ENCODE results near the gene CCNI2.

CCNI2 gene

GRCh38 chr5:132770476-132771159 lies 23.4 kb downstream of the CCNI2 start:
- no peaks in the 10 kb centered on the region for H3K36me3 ChIP-seq (replicated peaks in 1 of 2; ENCODE audit: control insufficient read depth in 2 of 2, insufficient read depth in 2 of 2, low read length in 2 of 2)
- no CpG with 5 or more reads among the region's 8 CpGs for WGBS, 2 donors (ENCODE audit: extremely low coverage in 2 of 2, insufficient read length in 2 of 2, insufficient replicate concordance in 1 of 2)

GRCh38 chr5:132771503-132771998 lies 24.3 kb downstream of the CCNI2 start:
- H2AFZ ChIP-seq (ENCODE audit: low read length): no peak overlapping the region
- peaks cover 22% of the 10 kb centered on the region for H3K79me1 ChIP-seq (ENCODE audit: low read depth, low read length)
- no peak overlapping the region for H2AK5ac ChIP-seq (ENCODE audit: low read depth, low read length)
- peak overlapping the region; percentile 21 for H3K18ac ChIP-seq (ENCODE audit: low read length)
- peaks cover 3 to 30% of the 10 kb centered on the region in 2 donors for H3K4me1 ChIP-seq (ENCODE audit: control insufficient read depth in 2 of 2, insufficient read depth in 1 of 2, low read depth in 1 of 2, low read length in 2 of 2)
- H3K14ac ChIP-seq (ENCODE audit: low read length): no peak overlapping the region
- H3K23ac ChIP-seq (ENCODE audit: low read depth, low read length, poor library complexity): no peak overlapping the region
- H2BK120ac ChIP-seq (ENCODE audit: low read depth, low read length): no peak overlapping the region
- no peak for DNase-seq (ENCODE audit: low spot score)
- WGBS, 2 donors (ENCODE audit: extremely low coverage in 2 of 2, insufficient read length in 2 of 2, insufficient replicate concordance in 1 of 2): no CpG with 5 or more reads among the region's 8 CpGs
- no peak overlapping the region for H4K91ac ChIP-seq (ENCODE audit: low read depth, low read length, poor library complexity)
- H3K4ac ChIP-seq (ENCODE audit: low read length): no peak overlapping the region
- H4K8ac ChIP-seq (ENCODE audit: low read depth, low read length): no peak overlapping the region
- no peak overlapping the region for H2BK15ac ChIP-seq (ENCODE audit: low read length)
- H3K9ac ChIP-seq (ENCODE audit: low read depth, low read length, poor library complexity): no peak overlapping the region
- no peaks in the 10 kb centered on the region for H3K9me3 ChIP-seq (replicated peaks in 1 of 2; ENCODE audit: control insufficient read depth in 2 of 2, insufficient read depth in 1 of 2, low read depth in 1 of 2, low read length in 2 of 2)
- peak overlapping the region; percentile 57 for H3K27ac ChIP-seq (replicated peaks; ENCODE audit: low read length)
- H3K4me3 ChIP-seq (ENCODE audit: low read length in 2 of 2): no peak overlapping the region
- H3K27me3 ChIP-seq (ENCODE audit: control insufficient read depth in 3 of 3, insufficient read depth in 3 of 3, low read depth in 1 of 3, low read length in 3 of 3): no peaks in the 10 kb centered on the region
- no peak overlapping the region for H2BK12ac ChIP-seq (ENCODE audit: low read length)
- no peaks in the 10 kb centered on the region for H3K36me3 ChIP-seq (replicated peaks in 1 of 2; ENCODE audit: control insufficient read depth in 2 of 2, insufficient read depth in 2 of 2, low read length in 2 of 2)
- no peak overlapping the region for H3K4me2 ChIP-seq (ENCODE audit: insufficient read depth, low read length, poor library complexity, severe bottlenecking)
- no peak overlapping the region for H2BK5ac ChIP-seq (ENCODE audit: low read length)

More at GRCh38 chr5:132770476-132771159, 23.4 kb downstream of the CCNI2 start:
- Histone ChIP-seq H3K4me1 (ENCODE audit: control insufficient read depth in 2 of 2, insufficient read depth in 1 of 2, low read depth in 1 of 2, low read length in 2 of 2) (peaks cover 2 to 26% of the 10 kb centered on the region in 2 donors), H4K91ac (ENCODE audit: low read depth, low read length, poor library complexity) (no peak overlapping the region), H3K14ac (ENCODE audit: low read length) (peak overlapping the region; percentile 17), H2AFZ (ENCODE audit: low read length) (no peak overlapping the region), H2BK120ac (ENCODE audit: low read depth, low read length) (no peak overlapping the region), H3K4ac (ENCODE audit: low read length) (no peak overlapping the region), H3K23ac (ENCODE audit: low read depth, low read length, poor library complexity) (peak overlapping the region; percentile 48), H3K9ac (ENCODE audit: low read depth, low read length, poor library complexity) (no peak overlapping the region), H3K27me3 (ENCODE audit: control insufficient read depth in 3 of 3, insufficient read depth in 3 of 3, low read depth in 1 of 3, low read length in 3 of 3) (no peaks in the 10 kb centered on the region), H3K4me2 (ENCODE audit: insufficient read depth, low read length, poor library complexity, severe bottlenecking) (no peak overlapping the region), H2AK5ac (ENCODE audit: low read depth, low read length) (no peak overlapping the region), H3K18ac (ENCODE audit: low read length) (peak overlapping the region; percentile 58), H2BK5ac (ENCODE audit: low read length) (peak overlapping the region; percentile 7), H3K27ac (replicated peaks; ENCODE audit: low read length) (no peak overlapping the region), H3K9me3 (replicated peaks in 1 of 2; ENCODE audit: control insufficient read depth in 2 of 2, insufficient read depth in 1 of 2, low read depth in 1 of 2, low read length in 2 of 2) (no peaks in the 10 kb centered on the region), H4K8ac (ENCODE audit: low read depth, low read length) (no peak overlapping the region), H2BK12ac (ENCODE audit: low read length) (peak overlapping the region; percentile 70), H3K79me1 (ENCODE audit: low read depth, low read length) (peaks cover 22% of the 10 kb centered on the region), H3K4me3 (ENCODE audit: low read length in 2 of 2) (no peak overlapping the region), H2BK15ac (ENCODE audit: low read length) (no peak overlapping the region)
- DNase-seq (ENCODE audit: low spot score): no peak

DNA sequence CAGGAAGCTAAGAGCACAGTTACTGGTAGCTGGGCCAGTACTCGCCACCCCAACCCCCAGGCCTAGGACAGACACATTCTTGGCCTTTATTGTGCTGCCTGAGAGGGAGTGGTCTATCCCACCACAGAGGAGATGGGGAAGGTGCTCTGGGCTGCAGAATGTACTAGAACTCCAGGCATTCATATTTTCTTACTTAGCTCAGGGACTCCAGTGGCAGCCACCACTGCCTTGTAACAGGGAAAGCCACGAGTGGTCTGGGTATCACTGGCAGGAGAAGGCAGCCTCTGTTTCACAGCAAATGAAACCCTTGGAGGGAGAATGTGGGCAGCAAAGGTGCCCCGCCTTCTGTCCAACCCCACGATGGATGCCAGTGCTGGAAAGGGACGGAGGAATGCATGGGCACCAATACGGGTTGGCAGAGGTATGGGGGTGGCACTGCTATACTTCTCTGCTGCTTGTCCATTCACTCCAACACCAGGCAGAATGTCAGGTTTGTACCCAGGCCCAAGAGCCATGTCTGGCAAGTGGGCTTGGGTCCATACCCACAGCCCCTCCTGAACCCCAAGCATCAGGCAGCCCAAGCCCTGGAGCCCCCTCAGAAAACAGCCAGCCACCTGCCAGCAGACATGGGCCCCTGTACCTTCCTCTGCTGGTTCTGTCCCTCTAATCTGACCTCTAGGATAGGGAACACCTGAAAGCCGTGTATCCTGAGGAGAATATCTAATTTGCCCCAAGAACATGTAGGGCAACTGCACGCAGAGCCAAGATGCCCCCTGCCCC lies 25.3 kb downstream of the CCNI2 start:
- Histone ChIP-seq H3K36me3 (replicated peaks in 1 of 2; ENCODE audit: control insufficient read depth in 2 of 2, insufficient read depth in 2 of 2, low read length in 2 of 2) (no peaks in the 10 kb centered on the region), H2BK15ac (ENCODE audit: low read length) (peak overlapping the region; percentile 55), H3K9ac (ENCODE audit: low read depth, low read length, poor library complexity) (no peak overlapping the region), H4K8ac (ENCODE audit: low read depth, low read length) (no peak overlapping the region), H2BK5ac (ENCODE audit: low read length) (no peak overlapping the region), H3K27me3 (ENCODE audit: control insufficient read depth in 3 of 3, insufficient read depth in 3 of 3, low read depth in 1 of 3, low read length in 3 of 3) (peaks cover 0 to 2% (median under 1%) of the 10 kb centered on the region in 3 experiments), H3K4me1 (ENCODE audit: control insufficient read depth in 2 of 2, insufficient read depth in 1 of 2, low read depth in 1 of 2, low read length in 2 of 2) (peaks cover 3 to 30% of the 10 kb centered on the region in 2 donors), H3K23ac (ENCODE audit: low read depth, low read length, poor library complexity) (no peak overlapping the region), H3K4me3 (ENCODE audit: low read length in 2 of 2) (no peak overlapping the region), H3K79me1 (ENCODE audit: low read depth, low read length) (peaks cover 21% of the 10 kb centered on the region), H3K14ac (ENCODE audit: low read length) (no peak overlapping the region), H2AFZ (ENCODE audit: low read length) (no peak overlapping the region), H3K9me3 (replicated peaks in 1 of 2; ENCODE audit: control insufficient read depth in 2 of 2, insufficient read depth in 1 of 2, low read depth in 1 of 2, low read length in 2 of 2) (no peaks in the 10 kb centered on the region), H2AK5ac (ENCODE audit: low read depth, low read length) (peak overlapping the region; percentile 36), H3K27ac (replicated peaks; ENCODE audit: low read length) (no peak overlapping the region), H2BK120ac (ENCODE audit: low read depth, low read length) (no peak overlapping the region), H2BK12ac (ENCODE audit: low read length) (peak overlapping the region; percentile 68), H3K4me2 (ENCODE audit: insufficient read depth, low read length, poor library complexity, severe bottlenecking) (no peak overlapping the region), H3K4ac (ENCODE audit: low read length) (no peak overlapping the region), H4K91ac (ENCODE audit: low read depth, low read length, poor library complexity) (peak overlapping the region; percentile 3), H3K18ac (ENCODE audit: low read length) (peak overlapping the region; percentile 67)
- DNase-seq (ENCODE audit: low spot score): no peak
- WGBS, 2 donors (ENCODE audit: extremely low coverage in 2 of 2, insufficient read length in 2 of 2, insufficient replicate concordance in 1 of 2): no CpG with 5 or more reads among the region's 8 CpGs

DNA sequence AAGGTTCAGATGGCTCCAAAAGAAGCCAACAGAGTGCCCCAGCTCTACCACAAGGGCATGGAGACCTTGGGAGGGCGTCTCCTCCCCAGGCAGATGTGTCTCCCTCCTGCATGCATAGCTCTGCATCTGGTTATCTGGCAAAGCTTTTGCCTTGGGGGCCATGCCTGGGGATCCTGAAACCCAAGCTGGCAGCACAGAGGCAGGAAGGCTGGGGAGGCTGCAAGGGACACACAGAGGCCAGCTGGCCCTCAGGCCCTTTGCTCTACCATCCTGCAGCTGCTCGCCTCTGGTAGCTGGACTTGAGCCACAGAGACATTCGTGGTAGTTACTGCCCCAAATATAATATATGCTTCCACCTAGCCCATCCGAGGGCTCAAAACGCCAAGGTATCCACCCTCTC lies 25.9 kb downstream of the CCNI2 start:
- DNase-seq (ENCODE audit: low spot score): no peak
- Histone ChIP-seq H3K27ac (replicated peaks; ENCODE audit: low read length) (no peak overlapping the region), H3K79me1 (ENCODE audit: low read depth, low read length) (peaks cover 19% of the 10 kb centered on the region), H3K4me1 (ENCODE audit: control insufficient read depth in 2 of 2, insufficient read depth in 1 of 2, low read depth in 1 of 2, low read length in 2 of 2) (peaks cover 3 to 30% of the 10 kb centered on the region in 2 donors), H3K27me3 (ENCODE audit: control insufficient read depth in 3 of 3, insufficient read depth in 3 of 3, low read depth in 1 of 3, low read length in 3 of 3) (peaks cover 0 to 8% (median 7%) of the 10 kb centered on the region in 3 experiments), H2BK5ac (ENCODE audit: low read length) (peak overlapping the region; percentile 31), H2AFZ (ENCODE audit: low read length) (no peak overlapping the region), H3K9me3 (replicated peaks in 1 of 2; ENCODE audit: control insufficient read depth in 2 of 2, insufficient read depth in 1 of 2, low read depth in 1 of 2, low read length in 2 of 2) (no peaks in the 10 kb centered on the region), H2BK15ac (ENCODE audit: low read length) (peak overlapping the region; percentile 55), H2AK5ac (ENCODE audit: low read depth, low read length) (no peak overlapping the region), H3K4ac (ENCODE audit: low read length) (no peak overlapping the region), H3K9ac (ENCODE audit: low read depth, low read length, poor library complexity) (peak overlapping the region; percentile 7), H3K36me3 (replicated peaks in 1 of 2; ENCODE audit: control insufficient read depth in 2 of 2, insufficient read depth in 2 of 2, low read length in 2 of 2) (no peaks in the 10 kb centered on the region), H3K4me2 (ENCODE audit: insufficient read depth, low read length, poor library complexity, severe bottlenecking) (no peak overlapping the region), H3K18ac (ENCODE audit: low read length) (peak overlapping the region; percentile 11), H2BK12ac (ENCODE audit: low read length) (no peak overlapping the region), H4K8ac (ENCODE audit: low read depth, low read length) (no peak overlapping the region), H4K91ac (ENCODE audit: low read depth, low read length, poor library complexity) (no peak overlapping the region), H2BK120ac (ENCODE audit: low read depth, low read length) (no peak overlapping the region), H3K4me3 (ENCODE audit: low read length in 2 of 2) (no peak overlapping the region), H3K23ac (ENCODE audit: low read depth, low read length, poor library complexity) (no peak overlapping the region), H3K14ac (ENCODE audit: low read length) (no peak overlapping the region)
- no CpG with 5 or more reads among the region's 5 CpGs for WGBS, 2 donors (ENCODE audit: extremely low coverage in 2 of 2, insufficient read length in 2 of 2, insufficient replicate concordance in 1 of 2)
